SKM-1 (cell line): ENCODE data around the gene REX1BD.
"Not testable (repeated sequence)": the region's sequence is repeated elsewhere in the genome, so short reads cannot be mapped to it uniquely, and the experiment has no call there.

Source experiments
- DNase-seq: peaks from one replicate; lab custom pipeline; 2025; ENCODE audit not compliant: unreplicated experiment; lab: John Stamatoyannopoulos, UW

REX1BD gene

DNA sequence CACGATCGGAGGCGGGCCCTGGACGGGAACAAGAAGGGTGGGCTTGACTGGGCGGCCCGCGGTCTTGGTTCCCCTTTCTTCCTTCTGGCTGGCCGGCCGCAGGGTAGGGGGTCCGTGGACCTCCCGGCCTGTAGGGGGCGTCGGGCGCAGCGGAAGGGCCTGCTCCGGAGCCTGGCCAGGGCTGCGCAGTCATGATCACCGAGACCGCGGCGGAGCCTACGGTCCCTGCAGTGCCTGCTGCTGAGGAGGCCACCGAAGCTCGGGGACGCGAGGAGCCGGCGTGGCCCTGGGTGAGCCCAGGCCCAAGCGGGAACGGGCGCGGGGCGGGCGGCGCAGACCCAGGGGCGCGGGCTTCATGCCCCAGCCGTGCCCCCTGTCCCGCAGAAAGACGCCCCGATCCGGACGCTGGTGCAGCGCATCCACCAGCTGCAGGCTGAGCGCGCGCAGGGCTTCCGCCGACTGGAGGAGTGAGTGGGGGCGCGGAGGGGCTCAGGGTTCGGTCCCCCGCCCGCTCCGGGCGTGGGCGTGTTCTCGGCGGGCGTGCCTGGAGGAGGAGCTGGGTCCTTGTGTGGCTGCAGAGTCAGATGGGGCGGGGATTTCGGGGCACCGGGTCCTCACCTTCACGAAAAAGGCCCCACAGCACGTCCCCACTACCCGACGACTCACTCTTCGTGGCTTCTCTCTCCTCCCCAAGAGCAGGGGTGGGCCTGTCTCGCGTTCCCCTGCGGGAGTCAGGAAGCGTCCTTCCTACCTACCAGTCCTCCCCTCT lies at the start of gene REX1BD:
Gene REX1BD, plus strand, starts transcription at position 188 of the 769 bp plus-strand sequence. Its CDS starts 4 bp downstream, at position 192.
- peak; percentile 77 for DNase-seq

DNA sequence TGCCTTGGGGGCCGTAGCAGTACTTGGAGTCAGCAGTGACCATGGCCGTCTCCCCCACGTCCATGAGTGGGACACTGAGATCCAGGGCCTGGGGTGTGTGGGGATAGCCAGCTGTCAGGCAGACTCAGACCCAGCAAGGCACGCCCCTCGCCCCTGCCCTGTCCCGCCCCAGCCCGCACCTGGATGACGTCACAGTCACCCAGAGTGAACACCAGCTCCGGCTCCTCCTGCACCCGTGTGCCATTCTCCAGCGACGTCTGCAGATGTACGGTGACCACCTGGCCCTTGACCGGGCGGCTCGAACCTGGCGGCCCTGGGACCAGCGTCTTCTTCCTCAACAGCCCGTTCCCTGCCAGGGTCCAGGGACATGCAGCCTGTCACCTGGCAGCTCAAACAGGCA lies 49.2 kb upstream of the REX1BD start:
- DNase-seq = no peak

DNA sequence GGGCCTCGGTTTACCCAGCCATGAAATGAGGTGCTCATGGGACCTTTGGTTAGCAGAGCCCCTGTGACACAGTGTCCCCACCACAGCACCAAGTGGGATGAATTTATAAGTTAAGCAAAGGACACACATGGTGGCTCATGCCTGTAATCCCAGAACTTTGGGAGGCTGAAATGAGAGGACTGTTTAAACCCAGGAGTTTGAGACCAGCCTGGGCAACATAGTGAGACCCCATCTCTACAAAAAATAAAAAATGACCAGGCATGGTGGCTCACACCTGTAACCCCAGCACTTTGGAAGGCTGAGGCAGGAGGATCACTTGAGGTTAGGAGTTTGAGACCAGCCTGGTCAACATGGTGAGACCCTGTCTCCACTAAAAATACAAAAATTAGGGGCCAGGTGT lies 48.4 kb upstream of the REX1BD start:
- DNase-seq = not testable (repeated sequence)

DNA sequence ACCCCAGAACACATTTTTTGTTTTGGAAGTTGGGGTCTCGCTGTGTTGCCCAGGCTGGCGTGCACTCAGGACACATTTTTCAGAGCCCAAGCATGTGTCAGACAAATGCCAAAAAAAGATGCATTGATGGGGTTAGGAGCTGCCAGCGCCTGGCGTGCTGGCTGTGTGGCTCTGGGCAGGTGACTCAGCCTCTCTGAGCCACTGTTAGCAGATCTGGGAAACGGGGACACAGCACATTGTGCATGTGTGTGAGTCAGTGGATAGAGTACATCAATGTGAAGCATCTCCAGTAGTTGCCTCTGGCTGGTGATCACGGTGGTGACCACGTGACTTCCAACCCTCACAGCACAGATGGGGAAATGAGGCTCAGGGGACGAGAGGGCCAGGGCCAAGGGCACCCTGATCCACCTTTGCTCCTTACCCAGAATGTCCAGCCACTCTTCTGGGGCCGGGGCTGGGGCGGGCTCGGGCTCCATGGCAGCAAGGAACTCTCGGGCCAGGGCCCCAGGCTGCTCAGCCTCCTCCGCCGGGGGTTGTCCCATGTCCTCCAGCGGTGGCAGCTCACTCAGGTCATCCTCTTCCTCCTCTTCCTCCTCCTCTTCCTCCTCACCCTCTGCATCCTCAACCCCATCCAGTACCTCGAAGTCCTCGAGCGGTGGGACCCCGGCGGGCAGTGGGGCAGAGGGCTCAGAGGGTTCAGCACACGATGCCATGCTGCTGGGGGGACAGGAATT lies 47.2 kb upstream of the REX1BD start:
- DNase-seq = no peak

DNA sequence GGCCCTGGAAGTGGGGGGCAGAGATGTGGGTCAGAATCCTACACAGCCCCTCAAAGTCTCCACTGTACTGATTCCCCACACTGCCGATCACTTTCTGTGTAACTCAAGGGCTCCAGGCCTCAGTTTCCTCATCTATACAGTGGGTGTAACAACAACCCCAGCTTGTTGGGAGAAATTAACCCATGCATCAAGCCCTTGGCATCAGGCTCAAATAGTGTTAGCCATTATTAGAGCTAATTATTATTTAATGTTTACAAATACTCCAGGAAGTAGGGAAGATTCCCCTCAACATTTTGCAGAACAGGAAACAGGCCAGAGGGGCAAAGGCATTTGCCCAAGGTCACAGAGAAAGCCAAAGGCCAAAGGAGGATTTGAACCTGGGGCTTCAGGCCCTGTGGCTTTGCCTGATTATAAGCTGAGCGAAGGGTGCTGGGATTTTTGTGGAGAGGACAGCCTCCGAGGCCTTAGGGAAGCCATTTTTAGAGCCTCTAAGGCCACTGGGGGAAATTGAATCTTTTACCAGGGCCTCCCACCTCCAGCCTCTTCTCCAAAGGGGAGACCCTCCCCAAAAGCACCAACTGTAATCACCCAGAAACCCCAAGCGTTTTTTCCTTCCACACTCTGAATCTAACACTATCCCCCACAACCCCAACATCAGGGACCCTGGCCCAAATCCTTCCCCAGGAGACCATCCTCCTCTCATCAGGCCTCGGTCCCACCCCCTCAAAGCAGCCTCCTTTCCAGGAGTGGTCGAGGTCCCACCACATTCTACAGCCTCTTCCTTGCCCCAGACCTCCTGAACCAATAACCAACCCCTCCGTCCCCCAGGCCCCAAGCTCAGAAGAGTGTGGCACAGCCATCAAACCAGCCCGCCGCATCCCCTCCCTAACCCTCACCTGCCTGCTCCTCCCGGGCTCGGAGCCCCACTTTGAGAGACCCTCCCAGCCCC lies 46.3 kb upstream of the REX1BD start:
- DNase-seq = no peak

DNA sequence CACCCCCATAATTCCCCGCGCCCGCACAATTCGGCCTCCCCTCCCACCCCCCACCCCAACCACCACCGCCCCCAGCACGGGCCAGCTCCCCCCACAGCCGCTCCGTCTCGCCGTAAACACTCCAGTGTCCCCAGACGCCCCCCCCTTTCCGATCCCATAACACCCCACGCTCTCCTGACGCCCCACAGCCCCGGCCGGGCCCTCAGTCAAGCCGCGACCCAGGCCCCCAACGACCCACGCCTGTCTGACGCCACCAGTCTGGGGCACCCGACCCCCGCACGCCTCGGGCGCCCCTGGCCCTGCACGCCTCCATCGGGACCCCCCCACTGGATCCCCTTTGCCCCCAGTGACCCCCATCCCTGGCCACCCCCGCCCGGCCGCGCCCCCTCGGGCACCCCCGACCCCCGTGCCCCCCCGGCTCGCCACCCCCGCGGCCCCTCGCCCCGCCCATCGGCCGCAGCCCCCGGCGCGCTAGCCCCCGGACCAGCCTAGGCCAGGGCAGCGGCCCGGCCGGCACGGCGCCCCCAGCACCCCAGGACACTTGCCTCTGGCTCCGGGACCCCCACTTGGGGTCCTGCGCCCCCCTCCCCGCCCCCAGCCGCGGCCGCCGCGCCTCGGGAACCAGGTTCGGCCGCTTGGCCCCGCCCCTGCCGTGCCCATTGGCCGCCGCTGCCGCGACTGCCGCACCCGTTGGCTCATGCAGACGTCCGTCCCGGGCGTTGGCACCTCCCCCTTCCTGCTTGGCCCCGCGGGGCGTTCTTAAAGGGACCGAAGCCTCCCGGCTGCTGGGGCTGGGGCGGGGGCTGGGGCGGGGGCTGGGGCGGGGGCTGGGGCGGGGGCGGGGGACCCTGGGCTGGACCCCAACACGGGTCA lies 45.4 kb upstream of the REX1BD start, which contains the start of gene FKBP8:
Gene FKBP8, minus strand, starts transcription at position 633 of the 873 bp plus-strand sequence. CDS start 1,603 bp downstream, outside the sequence.
- peak; percentile 50 for DNase-seq

DNA sequence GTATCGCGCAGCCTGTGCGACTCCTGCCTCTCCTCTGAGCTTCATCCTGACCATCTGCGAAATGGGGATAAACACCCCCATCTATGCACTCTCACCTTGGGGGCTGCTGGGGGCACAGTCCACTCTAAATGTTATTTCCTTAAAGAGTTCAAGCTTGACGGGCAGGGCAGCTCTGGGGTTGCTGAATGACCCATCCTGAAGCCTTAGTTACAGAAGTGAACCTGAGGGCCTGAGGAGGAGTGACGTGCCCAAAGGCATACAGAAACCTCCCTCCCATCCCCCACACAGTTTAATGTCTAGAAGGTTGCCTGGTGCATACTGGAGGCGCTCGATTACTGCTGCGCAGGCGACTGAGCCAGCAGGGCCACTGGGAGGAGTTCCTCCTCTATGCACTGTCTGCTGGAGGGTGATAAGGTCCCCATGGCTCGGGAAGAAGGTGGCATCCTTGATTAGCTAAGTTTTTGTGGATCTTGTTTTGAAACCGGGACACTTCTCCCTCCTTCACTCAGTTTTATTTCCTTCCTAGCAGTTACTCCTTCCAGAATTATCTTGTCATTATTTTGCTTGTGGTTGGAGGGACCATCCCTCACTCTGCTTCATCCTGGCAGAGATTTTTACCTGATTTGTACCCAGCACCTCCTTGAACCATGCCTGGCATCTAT lies 44.7 kb upstream of the REX1BD start:
- peak; percentile 88 for DNase-seq

DNA sequence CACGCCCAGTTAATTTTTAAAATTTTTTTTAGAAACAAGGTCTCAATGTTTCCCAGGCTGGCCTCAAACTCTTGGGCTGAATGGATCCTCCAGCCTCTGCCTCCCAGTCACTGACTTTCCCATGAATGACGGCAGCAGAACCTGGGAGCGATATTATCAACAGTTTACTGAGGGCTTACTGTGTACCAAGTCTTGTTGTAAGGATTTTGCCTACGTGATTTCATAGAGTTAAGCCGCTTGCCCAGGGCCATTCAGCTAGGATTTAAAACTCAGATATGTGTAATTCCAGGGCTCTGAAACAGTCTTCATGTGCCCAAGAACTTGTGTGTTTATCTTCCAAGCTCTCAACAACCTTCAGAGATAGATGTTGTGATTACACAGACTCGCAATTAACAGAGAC lies 37.0 kb upstream of the REX1BD start:
- no peak for DNase-seq

DNA sequence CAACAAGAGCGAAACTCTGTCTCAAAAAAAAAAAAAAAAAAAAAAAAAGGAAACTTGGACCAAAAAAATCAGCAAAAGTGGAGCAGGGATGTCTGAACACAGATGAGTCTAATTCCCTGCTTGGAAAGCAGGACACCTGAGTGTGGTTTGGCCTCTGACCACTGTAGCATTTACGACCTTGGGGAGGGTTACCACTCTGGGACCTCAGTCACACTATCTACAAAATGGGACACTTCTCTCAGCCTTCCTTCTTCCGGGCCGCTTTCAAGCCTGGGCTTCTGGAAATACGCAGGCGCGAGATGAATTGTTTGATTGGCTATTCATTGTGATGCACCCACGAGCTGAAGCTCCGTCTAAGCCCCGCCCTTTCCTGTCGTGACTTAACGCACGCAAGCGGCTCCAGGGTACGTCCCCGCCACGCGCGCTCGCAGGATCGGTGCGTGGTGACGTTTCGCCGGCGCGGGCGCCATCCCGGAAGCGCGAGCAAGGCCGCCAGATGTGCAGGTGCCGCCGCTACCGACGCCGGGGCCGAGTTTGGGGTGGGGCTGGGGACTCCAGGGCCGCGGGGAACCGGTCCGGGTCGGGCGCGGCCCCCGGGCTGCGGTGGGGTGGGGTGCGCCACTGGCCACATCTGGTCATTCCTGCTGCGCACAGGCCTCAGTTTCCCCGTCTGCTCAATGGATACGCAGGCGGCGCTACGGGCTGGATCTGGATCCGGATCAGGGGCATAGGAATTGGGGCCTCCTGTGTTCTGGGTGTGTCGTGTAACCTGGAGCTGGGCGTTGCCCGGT lies 31.0 kb upstream of the REX1BD start, which contains the start of gene KXD1:
Gene KXD1, plus strand, starts transcription at position 460 of the 791 bp plus-strand sequence. CDS start 4,187 bp downstream, outside the sequence.
- peak; percentile 99 for DNase-seq

DNA sequence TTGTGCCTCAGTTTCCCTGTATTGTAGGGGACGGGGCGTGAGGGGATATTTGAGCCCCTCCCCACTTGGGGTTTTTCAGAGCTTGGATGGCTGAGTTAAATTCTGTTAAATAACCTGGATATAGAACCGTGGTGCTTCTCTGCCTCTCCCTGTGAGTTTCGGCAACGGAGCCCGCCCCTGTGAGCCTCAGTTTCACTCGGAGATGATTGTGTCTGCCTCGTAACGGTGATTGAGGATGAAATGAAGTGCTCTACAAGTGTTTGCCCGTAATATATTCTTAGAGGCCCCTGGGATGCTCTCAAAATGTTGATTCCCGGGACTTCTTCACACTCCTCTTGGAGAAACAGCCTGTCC lies 30.4 kb upstream of the REX1BD start:
- no peak for DNase-seq

DNA sequence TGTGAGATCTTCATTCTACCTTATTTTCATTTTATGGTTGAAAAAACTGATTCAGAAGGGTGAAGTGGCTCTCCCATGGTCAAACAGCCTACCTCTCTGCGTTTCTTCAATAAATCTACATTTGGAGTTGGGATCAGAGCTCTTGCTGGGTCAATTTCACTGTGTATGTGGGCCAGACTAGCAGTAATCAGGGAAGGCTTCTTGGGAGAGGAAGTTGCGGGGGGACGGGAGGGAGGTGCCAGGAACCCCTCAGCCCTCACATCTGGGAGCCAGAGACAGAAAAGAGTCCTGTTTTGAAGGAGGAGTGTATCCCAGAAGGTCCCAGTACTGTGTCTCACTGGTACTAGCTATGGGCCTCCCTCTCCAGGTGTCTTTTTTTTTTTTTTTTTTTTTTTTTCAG lies 30.0 kb upstream of the REX1BD start:
- DNase-seq = no peak

DNA sequence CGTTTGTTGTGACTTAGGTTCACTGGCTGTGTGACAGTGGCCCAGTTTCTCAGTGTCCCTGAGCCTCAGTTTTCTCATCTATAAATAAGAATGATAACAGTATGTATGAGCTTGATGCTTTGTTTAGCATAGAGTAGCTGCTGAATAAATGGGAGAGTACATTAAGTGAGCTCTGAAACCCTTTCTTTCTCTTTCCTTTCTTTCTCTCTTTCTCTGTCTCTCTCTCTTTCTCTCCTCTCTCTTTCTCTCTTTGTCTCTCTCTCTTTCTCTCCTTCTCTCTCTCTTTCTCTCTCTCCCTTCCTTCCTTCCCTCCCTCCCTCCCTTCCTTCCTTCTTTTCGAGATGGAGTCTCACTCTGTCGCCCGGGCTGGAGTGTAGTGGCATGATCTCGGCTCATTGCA lies 28.9 kb upstream of the REX1BD start:
- no peak for DNase-seq

DNA sequence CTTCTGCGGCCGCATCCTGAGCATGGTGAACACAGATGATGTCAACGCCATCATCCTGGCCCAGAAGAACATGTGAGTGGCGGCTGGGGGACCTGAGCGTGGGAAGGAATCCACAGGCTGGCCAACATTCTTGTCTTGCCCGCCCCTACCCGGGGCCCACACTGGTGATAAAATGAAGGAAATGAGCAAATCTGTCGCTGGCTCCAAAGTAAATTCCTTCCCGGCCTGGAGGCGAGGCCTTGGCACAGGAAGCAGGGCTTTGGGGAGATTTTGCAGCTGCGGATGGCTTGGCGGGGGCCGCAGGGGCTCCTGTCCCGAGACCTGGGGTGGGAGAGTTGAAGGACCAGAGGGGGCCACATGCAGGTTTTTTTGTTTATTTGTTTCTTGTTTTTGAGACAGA lies 26.5 kb upstream of the REX1BD start:
- DNase-seq = no peak

DNA sequence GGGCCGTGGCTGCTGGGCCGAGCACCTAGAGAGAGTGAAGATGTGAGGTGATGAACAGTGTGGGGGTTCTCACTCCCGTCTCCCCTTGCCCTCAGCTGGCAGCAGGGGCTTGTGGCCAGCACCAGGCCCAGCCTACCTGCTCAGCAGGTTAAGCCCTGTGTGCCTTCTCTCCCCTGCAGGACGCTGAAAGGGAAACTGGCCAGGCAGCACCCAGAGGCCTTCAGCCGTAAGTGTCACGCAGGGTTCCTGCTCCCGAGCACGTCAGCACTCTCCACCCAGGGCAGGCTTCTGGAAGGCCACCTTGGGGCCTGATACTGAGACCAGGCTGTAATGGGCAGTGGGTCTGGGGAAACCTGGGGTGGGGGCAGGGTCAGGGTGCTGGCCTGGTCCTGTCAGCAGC lies 21.6 kb upstream of the REX1BD start:
- DNase-seq = no peak

DNA sequence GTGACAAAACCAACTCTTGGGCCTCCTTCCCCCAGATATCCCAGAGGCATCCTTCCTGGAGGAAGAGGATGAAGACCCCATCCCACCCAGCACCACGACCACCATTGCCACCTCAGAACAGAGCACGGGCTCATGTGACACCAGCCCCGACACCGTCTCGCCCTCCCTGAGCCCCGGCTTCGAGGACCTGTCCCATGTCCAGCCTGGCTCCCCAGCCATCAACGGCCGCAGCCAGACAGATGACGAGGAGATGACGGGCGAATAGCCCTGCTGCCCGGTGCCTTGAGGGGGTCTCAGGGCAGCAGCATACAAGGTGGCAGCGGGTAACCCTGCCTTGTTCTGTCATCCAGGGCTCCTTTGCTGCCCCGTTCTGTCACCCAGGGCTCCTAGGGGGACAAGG lies 20.2 kb upstream of the REX1BD start:
- no peak for DNase-seq

DNA sequence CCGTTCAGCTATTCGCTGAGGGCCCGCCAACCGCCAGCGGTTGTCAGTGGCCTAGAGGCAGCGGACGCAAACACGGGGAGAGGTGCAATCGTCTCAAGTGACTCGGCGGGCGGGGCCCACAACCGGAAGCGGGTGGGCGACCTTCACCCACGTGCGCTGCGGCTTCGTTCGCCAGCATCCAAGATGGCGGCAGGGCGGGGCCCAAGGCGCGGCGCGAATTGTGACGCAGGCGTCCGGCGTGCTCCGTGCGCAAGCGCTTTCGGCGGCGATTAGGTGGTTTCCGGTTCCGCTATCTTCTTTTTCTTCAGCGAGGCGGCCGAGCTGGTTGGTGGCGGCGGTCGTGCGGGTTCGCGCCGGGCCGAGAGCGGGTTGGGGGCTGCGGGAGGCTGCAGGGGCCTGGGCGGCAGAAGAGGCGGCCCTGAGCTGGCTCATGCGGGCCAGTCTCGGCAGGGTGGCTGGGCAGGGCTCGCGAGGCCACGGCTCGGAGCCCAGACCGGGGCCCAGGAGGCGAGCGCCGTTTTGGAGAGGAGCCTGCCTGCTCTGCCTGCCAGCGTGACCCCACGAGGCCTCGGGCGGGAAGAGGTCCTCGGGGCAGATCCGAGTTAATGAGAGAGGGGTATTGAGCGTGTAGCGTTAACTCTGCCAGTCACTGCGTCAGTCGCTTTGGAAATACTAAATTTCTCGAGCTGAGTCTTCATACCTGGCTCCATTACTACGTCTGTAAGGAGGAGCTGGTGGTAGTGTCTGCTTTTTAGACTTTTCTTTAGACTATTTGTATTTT lies 16.8 kb upstream of the REX1BD start, which contains the start of gene UBA52:
Gene UBA52, plus strand, starts transcription at position 294 of the 781 bp plus-strand sequence. CDS start 1,444 bp downstream, outside the sequence.
- DNase-seq = peak; percentile 93

DNA sequence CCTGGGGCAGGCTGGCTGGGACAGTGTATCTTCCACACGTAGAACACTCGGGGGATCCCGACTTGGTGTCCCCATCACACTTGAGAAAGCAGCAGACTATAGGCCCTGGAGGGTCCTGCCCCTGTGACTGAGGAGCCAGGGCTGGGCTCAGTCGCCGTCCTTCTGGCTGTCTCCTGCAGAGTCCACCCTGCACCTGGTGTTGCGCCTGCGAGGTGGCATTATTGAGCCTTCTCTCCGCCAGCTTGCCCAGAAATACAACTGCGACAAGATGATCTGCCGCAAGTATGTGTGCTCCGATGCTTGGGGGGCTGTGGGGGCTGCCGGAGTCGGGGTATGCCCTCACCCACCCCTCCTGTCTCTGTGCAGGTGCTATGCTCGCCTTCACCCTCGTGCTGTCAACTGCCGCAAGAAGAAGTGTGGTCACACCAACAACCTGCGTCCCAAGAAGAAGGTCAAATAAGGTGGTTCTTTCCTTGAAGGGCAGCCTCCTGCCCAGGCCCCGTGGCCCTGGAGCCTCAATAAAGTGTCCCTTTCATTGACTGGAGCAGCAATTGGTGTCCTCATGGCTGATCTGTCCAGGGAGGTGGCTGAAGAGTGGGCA lies 13.8 kb upstream of the REX1BD start:
- no peak for DNase-seq

DNA sequence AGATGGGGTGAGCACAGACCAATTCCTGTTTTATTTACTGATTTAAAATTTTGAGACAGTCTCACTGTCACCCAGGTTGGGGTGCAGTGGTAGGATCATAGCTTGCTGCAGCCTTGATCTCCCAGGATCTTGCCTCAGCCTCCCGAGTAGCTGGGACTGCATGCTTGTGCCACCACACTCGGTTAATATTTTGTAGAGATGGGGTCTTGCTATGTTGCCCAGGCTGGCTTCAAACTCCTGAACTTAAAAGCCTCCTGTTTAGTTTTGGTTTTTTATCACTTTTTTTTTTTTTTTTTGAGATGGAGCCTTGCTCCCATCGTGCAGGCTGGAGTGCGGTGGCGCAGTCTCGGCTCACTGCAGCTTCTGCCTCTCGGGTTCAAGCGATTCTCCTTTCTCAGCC lies 12.2 kb upstream of the REX1BD start:
- no peak for DNase-seq
